Ascending aorta (tissue), 2 donors: Measurements from ENCODE around the gene SPATA33. TPM values are rescaled to one million over a fixed set of nuclear protein-coding genes. Genes with fewer than 3 reads are reported as not detected.

Source experiments
- DNase-seq, 2 donors: peaks; one replicate each; pipeline ENCODE4 v3.0.0-alpha.2; 2019; ENCODE audit warnings: low spot score in 2 of 2
- H3K27ac ChIP-seq, 2 donors: fragments of 200-600 bp; sonication (generic); one replicate each; pipeline ENCODE4 v1.5.1; 2016 to 2017; ENCODE audit warnings: mild to moderate bottlenecking in 1 of 2
- H3K27me3 ChIP-seq: fragments of 200-600 bp; sonication (generic); one replicate; pipeline ENCODE4 v1.5.1; 2017
- H3K36me3 ChIP-seq, 2 donors: fragments of 200-600 bp; sonication (generic); one replicate each; pipeline ENCODE4 v1.5.1; 2016
- H3K4me1 ChIP-seq, 2 donors: fragments of 200-600 bp; sonication (generic); one replicate each; pipeline ENCODE4 v1.5.1; 2016 to 2017; ENCODE audit warnings: mild to moderate bottlenecking in 1 of 2
- H3K4me3 ChIP-seq, 2 donors: fragments of 200-600 bp; sonication (generic); one replicate each; pipeline ENCODE4 v1.5.1; 2016 to 2017; ENCODE audit warnings: mild to moderate bottlenecking in 1 of 2
- H3K9me3 ChIP-seq, 2 donors: fragments of 200-600 bp; sonication (generic); one replicate each; pipeline ENCODE4 v1.5.1; 2016
- intact Hi-C: fragments of 100-400 bp; cut with DNase I; formaldehyde crosslinking; loops from one replicate; pipeline ENCODE4 v1.15.1; 2023
- total RNA-seq: library from RNA; depleted of rRNA; stranded (reverse); fragments of >200 nt; gene quantifications from one replicate; pipeline ENCODE4 v1.1.0, GENCODE V29; 2016
- TF ChIP-seq, protein P1 (sequence below), 3 experiments: fragments of 200-600 bp in 2 of 3; fragments of 450-650 bp in 1 of 3; sonication (generic) in 2 of 3; IDR thresholded peaks; one replicate each; pipeline ENCODE4 v1.5.1; 2016 to 2019; ENCODE audit warnings: antibody characterized with exemption in 3 of 3, mild to moderate bottlenecking in 1 of 3, moderate library complexity in 1 of 3

Gene SPATA33
- total RNA-seq, 1 donor from 2014 or later = 0.21 TPM

DNA sequence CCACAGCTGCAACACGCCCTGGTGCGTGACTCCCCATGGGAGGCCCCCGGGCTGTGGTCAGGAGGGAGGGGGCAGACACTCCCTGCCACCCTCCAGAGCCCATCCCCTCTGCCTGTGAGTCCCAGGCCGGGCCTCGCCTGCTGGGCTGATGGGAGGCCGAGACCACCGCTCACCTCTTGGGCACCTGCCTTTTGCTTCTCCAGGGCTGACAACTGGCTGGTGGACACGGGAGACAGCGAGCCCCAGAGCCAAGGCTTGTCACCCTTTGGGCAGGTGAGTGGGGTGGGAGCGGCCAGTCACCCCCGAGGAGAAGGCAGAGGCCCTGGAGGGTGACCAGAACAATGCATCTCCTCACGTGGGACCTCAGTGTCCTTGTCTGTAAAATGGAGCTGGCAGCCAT, 21.0 kb upstream of the SPATA33 start:
- intact Hi-C loops = no loop called here
- TF ChIP-seq, protein P1, sequence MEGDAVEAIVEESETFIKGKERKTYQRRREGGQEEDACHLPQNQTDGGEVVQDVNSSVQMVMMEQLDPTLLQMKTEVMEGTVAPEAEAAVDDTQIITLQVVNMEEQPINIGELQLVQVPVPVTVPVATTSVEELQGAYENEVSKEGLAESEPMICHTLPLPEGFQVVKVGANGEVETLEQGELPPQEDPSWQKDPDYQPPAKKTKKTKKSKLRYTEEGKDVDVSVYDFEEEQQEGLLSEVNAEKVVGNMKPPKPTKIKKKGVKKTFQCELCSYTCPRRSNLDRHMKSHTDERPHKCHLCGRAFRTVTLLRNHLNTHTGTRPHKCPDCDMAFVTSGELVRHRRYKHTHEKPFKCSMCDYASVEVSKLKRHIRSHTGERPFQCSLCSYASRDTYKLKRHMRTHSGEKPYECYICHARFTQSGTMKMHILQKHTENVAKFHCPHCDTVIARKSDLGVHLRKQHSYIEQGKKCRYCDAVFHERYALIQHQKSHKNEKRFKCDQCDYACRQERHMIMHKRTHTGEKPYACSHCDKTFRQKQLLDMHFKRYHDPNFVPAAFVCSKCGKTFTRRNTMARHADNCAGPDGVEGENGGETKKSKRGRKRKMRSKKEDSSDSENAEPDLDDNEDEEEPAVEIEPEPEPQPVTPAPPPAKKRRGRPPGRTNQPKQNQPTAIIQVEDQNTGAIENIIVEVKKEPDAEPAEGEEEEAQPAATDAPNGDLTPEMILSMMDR (IDR thresholded peaks at IDR 0.05) = no peak
- no peak for DNase-seq

DNA sequence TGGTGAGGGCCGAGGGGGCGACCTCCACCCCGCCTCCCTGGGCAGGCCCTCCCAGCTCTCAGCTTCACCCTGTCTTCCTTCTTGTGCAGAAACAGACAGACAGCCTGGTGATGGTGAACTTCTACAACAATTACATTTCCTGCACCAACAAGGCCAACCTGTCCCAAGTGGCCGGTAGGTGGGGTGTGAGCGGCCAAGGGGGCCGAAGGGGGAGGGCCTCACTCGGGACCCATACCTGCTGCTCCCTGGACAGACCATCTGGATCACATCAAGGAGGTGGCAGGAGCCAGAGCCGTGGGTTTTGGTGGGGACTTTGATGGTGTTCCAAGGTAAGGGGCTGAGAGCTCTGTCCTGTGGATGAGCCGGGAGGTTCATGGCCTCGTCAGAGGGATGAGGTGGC, 20.3 kb upstream of the SPATA33 start:
- DNase-seq = no peak
- Histone ChIP-seq H3K27me3 (no peaks in the 10 kb centered on the region), H3K36me3 (no peaks in the 10 kb centered on the region), H3K4me1 (peaks cover 0 to 5% of the 10 kb centered on the region in 2 donors), H3K9me3 (no peaks in the 10 kb centered on the region), H3K4me3 (no peak overlapping the region), H3K27ac (no peak overlapping the region)
- intact Hi-C loops = no loop called here
- TF ChIP-seq, protein P1 (IDR thresholded peaks at IDR 0.05) = no peak

More for the DNA sequence above, 21.0 kb upstream of the SPATA33 start:
- Histone ChIP-seq H3K36me3 (no peaks in the 10 kb centered on the region), H3K4me3 (no peak overlapping the region), H3K27me3 (no peaks in the 10 kb centered on the region), H3K27ac (no peak overlapping the region), H3K4me1 (peaks cover 0 to 5% of the 10 kb centered on the region in 2 donors), H3K9me3 (no peaks in the 10 kb centered on the region)

DNA sequence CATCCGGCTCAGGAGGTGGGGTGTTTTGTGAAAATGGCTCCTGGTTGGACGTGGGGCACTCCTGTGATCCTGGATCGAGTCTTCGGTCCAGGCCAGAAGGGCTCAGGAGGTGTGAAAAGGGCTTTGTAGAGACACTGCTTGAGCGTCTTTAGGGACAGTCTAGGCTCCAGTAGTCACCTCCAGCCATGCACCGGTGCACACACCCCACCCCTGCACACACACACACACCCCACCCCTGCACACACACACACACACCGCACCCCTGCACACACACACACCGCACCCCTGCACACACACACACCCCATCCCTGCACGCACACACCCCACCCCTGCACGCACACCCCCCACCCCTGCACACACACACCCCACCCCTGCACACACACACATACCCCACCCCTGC, 19.2 kb upstream of the SPATA33 start:
- Histone ChIP-seq H3K4me3 (no peak overlapping the region), H3K27me3 (no peaks in the 10 kb centered on the region), H3K9me3 (no peaks in the 10 kb centered on the region), H3K27ac (no peak overlapping the region), H3K4me1 (peaks cover 0 to 5% of the 10 kb centered on the region in 2 donors), H3K36me3 (no peaks in the 10 kb centered on the region)
- TF ChIP-seq, protein P1 (IDR thresholded peaks at IDR 0.05) = no peak
- DNase-seq = no peak
- intact Hi-C loops = no loop called here

DNA sequence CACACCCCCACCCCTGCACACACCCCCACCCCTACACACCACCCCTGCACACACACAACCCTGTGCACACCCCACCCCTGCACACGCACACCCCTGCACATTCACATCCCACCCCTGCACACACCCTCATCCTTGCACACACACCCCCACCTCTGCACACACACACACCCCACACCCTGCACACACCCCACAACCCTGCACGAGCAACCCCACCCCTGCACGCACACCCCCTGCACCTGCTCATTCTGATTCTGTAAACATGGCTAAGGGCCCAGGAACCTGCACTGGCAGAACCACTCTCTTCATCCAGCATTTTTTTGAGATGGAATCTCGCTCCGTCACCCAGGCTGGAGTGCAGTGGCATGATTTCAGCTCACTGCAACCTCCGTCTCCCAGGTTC, 18.3 kb upstream of the SPATA33 start:
- no peak overlapping the region for H3K4me3 ChIP-seq
- no peak for DNase-seq
- no peak overlapping the region for H3K27ac ChIP-seq
- intact Hi-C loops = no loop called here
- TF ChIP-seq, protein P1 (IDR thresholded peaks at IDR 0.05) = no peak
- H3K9me3 ChIP-seq = no peaks in the 10 kb centered on the region
- H3K36me3 ChIP-seq = no peaks in the 10 kb centered on the region
- H3K27me3 ChIP-seq = no peaks in the 10 kb centered on the region
- H3K4me1 ChIP-seq = peaks cover 0 to 5% of the 10 kb centered on the region in 2 donors

DNA sequence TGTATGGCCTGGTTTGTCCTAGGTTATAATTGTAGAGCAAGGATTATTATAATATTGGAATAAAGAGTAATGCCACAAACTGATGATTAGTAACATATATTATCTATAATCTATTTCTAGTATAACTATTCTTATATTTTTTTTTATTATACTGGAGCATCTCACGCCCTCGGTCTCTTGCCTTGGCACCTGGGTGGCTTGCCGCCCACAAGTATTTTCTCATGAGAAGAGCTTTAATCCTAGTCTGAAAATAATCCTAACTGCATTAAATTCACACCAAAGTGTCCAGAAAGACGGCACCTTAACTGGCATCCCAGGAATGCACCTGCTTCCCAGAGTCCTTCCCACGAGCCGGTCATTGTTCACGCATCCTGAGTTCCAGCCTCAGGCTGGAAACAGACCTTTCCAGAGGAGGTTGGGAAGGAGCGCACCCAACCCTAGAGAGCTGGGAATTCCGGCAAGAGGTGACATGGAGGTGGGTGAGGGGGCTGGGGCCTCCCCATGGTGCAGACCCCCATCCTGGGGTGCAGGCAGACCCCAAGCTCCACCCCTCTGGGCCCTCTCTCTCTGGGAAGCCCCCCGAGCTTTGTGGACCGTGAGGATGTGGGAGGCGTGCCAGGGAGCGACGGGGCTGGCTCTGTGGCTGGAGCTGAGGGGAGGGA, 16.0 kb upstream of the SPATA33 start:
- Histone ChIP-seq H3K27me3 (no peaks in the 10 kb centered on the region), H3K4me3 (peak overlapping the region in 1 of 2 donors; percentile 59), H3K4me1 (peaks cover 0 to 5% of the 10 kb centered on the region in 2 donors), H3K9me3 (no peaks in the 10 kb centered on the region), H3K36me3 (peaks cover 16 to 21% of the 10 kb centered on the region in 2 donors), H3K27ac (no peak overlapping the region)
- TF ChIP-seq, protein P1 (IDR thresholded peaks at IDR 0.05) = no peak
- DNase-seq = no peak
- intact Hi-C loops = no loop called here
